Chondrocyte (in vitro differentiated cells): ENCODE results near the gene FZD8. TPM values are rescaled to one million over a fixed set of nuclear protein-coding genes. Genes with fewer than 3 reads are reported as not detected.
A peak's percentile ranks its signal among the peaks of the same experiment; 100 is the strongest.

Experiments
- DNase-seq: peaks from one replicate; pipeline ENCODE4 v3.0.0; 2021; ENCODE audit warnings: mixed read lengths, low spot score
- H3K27ac Mint-ChIP-seq: one replicate; pipeline ENCODE4 v1.8.0; 2021; ENCODE audit warnings: mild to moderate bottlenecking, moderate library complexity, mixed read lengths; ENCODE audit not compliant: unreplicated experiment
- H3K27me3 Mint-ChIP-seq: 2 replicates; pipeline ENCODE4 v1.8.0; 2021; ENCODE audit warnings: low read depth, mixed read lengths
- H3K36me3 Mint-ChIP-seq: 2 replicates; pipeline ENCODE4 v1.8.0; 2021; ENCODE audit warnings: low read depth, mixed read lengths
- H3K4me1 Mint-ChIP-seq: 2 replicates; pipeline ENCODE4 v1.8.0; 2021; ENCODE audit warnings: low read depth, mild to moderate bottlenecking, mixed read lengths
- H3K4me3 Mint-ChIP-seq: one replicate; pipeline ENCODE4 v1.8.0; 2021; ENCODE audit warnings: mild to moderate bottlenecking, moderate library complexity, mixed read lengths; ENCODE audit not compliant: unreplicated experiment
- H3K9me3 Mint-ChIP-seq: 2 replicates; pipeline ENCODE4 v1.8.0; 2021; ENCODE audit warnings: low read depth, mixed read lengths
- CTCF ChIP-seq: fragments of 200-600 bp; sonication (generic); IDR thresholded peaks from 2 replicates; pipeline ENCODE4 v1.5.0; 2021; ENCODE audit warnings: antibody characterized with exemption, mild to moderate bottlenecking, moderate library complexity
- total RNA-seq: library from RNA; stranded (reverse); gene quantifications from 3 replicates; pipeline ENCODE4 v1.2.1, GENCODE V29; 2021

FZD8 gene
- total RNA-seq, 1 donor from 2014 or later, result 86.9 TPM

- Mint-ChIP-seq H3K27ac (peak overlapping the region; percentile 51), H3K27me3 (no peaks in the 10 kb centered on the region), H3K4me1 (peaks cover 43% of the 10 kb centered on the region), H3K36me3 (peaks cover 14% of the 10 kb centered on the region), H3K4me3 (peak overlapping the region; percentile 82), H3K9me3 (no peaks in the 10 kb centered on the region)
- peak; percentile 29 for TF ChIP-seq CTCF
- DNase-seq, result peak; percentile 94
Observed at GRCh38 chr10:35640951-35641675, 983 bp downstream of the FZD8 start.

- Mint-ChIP-seq H3K27me3 (no peaks in the 10 kb centered on the region), H3K4me3 (peak overlapping the region; percentile 91), H3K9me3 (no peaks in the 10 kb centered on the region), H3K36me3 (peaks cover 14% of the 10 kb centered on the region), H3K27ac (peak overlapping the region; percentile 74), H3K4me1 (peaks cover 50% of the 10 kb centered on the region)
- no peak for DNase-seq
- peak; percentile 68 for TF ChIP-seq CTCF
Observed at GRCh38 chr10:35640474-35640873, 1.6 kb downstream of the FZD8 start.

GRCh38 chr10:35639728-35640401, 2.2 kb downstream of the FZD8 start:
- H3K4me1 Mint-ChIP-seq, result peaks cover 52% of the 10 kb centered on the region
- H3K4me3 Mint-ChIP-seq, result peak overlapping the region; percentile 91
- H3K27me3 Mint-ChIP-seq, result no peaks in the 10 kb centered on the region
- H3K9me3 Mint-ChIP-seq, result no peaks in the 10 kb centered on the region
- peak overlapping the region; percentile 53 for H3K27ac Mint-ChIP-seq
- peak; percentile 93 for DNase-seq
- H3K36me3 Mint-ChIP-seq, result peaks cover 14% of the 10 kb centered on the region
- TF ChIP-seq CTCF, result peak; percentile 23

GRCh38 chr10:35639021-35639727, 2.9 kb downstream of the FZD8 start:
- peak overlapping the region; percentile 49 for H3K27ac Mint-ChIP-seq
- H3K4me1 Mint-ChIP-seq, result peaks cover 45% of the 10 kb centered on the region
- DNase-seq, result peak; percentile 93
- TF ChIP-seq CTCF, result no peak
- H3K36me3 Mint-ChIP-seq, result peaks cover 14% of the 10 kb centered on the region
- H3K9me3 Mint-ChIP-seq, result no peaks in the 10 kb centered on the region
- peak overlapping the region; percentile 91 for H3K4me3 Mint-ChIP-seq
- no peaks in the 10 kb centered on the region for H3K27me3 Mint-ChIP-seq

- Mint-ChIP-seq H3K36me3 (peaks cover 14% of the 10 kb centered on the region), H3K27ac (no peak overlapping the region), H3K9me3 (no peaks in the 10 kb centered on the region), H3K4me3 (peak overlapping the region; percentile 62), H3K27me3 (no peaks in the 10 kb centered on the region), H3K4me1 (peaks cover 37% of the 10 kb centered on the region)
- DNase-seq, result no peak
- no peak for TF ChIP-seq CTCF
Observed at GRCh38 chr10:35638101-35638500, 4.0 kb downstream of the FZD8 start.
